Measurements from ENCODE around the gene GDPD3.

DNA sequence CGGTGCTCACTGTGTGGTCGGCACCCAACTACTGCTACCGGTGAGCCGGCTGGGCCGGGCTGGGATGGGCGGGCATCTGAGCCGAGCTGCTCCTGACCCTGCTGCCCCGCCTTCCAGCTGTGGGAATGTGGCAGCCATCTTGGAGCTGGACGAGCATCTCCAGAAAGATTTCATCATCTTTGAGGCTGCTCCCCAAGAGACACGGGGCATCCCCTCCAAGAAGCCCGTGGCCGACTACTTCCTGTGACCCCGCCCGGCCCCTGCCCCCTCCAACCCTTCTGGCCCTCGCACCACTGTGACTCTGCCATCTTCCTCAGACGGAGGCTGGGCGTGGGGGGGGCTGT, 28.5 kb downstream of the GDPD3 start:
- TF ChIP-seq POLR2A (IDR thresholded peaks at IDR 0.05) (no peak), CTCF (IDR thresholded peaks at IDR 0.05) (no peak)
